Right renal cortex interstitium (tissue), 3 donors: ENCODE data around the gene FARP1. TPM values are rescaled to one million over a fixed set of nuclear protein-coding genes. Genes with fewer than 3 reads are reported as not detected.

Source experiments
- DNase-seq, 3 donors: peaks; one replicate each; pipeline ENCODE4 v3.0.0-alpha.2; 2013; ENCODE audit warnings: low read depth in 3 of 3, low spot score in 2 of 3
- polyA plus RNA-seq, 3 donors: library from polyadenylated mRNA; unstranded; fragments of 120-200 nt; gene quantifications; one replicate each; pipeline ENCODE4 v1.2.1, GENCODE V29; 2013; ENCODE audit not compliant: insufficient read length in 3 of 3

FARP1 gene
- polyA plus RNA-seq, 3 donors, result 256 to 276 (median 265) TPM

DNA sequence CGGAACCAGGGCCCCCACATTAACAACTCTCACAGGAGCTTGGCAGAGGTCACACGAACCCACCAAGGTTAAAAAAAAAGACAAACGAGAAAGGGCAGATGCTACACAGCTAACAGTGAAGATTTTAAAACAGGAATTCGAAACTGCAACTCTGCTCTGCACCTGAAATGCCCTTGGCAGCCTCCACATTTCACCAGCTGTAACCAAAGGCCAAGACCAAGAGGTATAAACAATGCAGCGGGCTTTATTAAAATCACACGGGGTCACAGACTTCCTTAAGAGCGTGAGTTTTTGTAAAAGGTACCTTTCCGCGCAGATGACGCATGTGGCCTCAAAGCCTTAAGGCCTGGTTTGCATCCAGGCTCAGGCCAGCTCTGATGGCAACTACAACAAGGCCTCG lies 345.8 kb downstream of the FARP1 start:
- DNase-seq, result no peak

DNA sequence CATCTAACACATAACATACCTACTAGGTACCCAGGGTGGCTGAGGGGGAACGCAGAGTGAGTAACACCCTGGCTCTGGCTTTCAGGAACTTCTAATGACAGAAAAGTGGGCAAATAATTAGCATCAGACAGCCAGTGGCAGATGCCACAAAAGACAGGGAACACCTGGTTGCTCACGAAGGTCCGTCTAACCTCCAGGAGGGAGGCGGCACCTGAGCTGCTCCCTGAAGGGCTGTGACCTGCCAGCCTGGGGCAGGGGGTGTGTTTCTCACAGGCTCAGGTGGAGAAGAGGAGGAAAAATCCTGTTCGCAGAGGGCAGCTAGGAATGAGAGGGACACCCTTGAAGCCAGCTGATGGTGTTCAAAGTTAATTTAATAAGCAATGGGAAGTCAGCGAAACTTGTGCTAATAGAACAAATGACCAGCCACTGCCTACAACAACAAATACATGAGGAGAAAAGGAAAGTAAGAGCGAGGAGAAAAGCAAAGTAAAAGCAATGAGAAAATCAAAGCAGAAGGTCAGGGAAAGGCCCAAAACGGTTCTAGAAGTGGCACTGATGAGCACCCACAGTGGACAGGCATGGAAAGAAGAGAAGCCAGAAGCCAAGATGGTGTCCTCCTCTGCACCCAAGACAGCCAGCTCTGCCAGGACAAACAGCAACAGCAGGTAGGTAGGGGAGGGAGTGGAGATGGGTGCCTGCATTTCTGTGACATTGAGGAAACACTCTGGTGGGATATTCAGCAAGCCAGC lies 346.7 kb downstream of the FARP1 start:
- no peak for DNase-seq

DNA sequence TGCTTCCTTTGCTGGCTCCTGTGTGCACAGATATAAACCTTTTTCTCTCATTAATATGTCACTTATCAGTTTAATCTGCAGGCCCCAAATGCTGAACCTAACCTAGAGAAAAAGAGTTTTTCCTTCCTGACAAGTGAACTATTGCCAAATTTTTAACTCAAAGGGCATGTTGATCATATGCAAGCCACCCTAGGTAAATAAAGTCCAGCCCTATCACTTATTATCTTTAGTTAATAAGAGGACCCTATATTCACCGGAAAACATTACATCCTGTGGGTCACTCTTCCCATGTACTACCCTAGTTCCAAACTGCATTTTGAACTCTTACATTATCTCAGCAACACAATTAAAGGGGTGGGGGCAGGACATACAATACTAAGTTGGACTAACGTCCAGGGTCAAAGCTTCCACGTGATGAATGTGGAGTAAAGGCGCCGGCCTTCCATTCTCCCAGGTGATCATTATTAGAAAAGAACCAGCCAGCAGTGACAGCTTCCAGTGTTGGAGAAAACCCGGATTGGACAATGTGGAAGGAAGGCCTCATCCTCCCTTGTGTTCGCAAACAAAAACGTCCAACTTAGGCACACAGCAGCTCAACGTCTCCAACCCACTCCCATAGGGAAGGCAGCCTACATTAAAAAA lies 347.4 kb downstream of the FARP1 start:
- DNase-seq, result no peak

DNA sequence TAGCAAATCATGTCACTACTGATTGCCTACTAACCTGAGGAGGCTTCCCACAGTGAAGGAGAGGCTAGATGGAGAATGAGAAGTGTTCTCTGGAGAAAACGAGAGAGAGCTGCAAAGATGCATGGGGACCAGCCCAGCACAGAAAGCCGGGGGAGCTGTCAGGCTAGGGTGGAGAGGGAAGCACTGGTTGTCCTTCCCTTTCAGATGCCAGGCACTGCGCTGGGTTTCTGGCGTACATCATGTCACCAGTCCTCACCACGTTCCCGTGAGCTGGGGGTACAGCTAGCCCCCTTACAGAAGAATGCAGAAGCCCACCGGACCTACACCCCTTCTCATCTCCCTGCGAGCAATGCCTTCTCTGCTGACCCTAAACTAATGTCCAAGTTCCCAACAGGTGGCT lies 348.0 kb downstream of the FARP1 start:
- no peak for DNase-seq

DNA sequence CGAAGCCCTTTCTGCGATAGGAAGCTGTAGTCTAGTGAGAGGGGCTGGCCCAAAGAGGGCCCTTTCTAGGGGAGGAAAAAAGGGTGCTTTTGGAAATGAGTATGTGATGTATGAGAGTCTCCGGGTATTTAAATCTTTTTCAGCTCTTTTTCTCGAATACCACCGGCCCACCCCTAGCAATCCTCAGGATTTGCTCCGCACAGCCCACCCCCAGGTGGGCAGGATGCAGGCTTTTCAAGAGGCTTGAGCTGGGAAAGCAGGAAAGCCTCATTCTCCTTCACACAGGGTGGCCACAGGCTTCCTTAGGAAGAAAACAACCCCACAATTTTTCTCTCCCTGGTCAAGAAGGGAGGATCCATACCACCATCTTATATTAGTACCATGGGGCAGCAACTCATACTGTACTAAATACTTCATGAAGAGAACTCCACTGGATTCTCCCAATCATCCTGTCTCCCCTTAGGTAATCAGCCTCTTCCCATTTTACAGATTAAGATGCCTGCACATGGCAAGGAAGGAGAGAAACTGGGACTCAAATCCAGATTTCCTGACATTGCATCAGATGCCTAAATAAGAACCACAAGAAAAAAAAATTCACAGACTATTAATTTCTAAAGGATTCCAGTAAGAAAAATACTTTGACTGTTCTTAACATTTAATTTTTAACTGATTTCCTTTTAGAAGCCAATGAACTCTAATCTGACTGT lies 349.6 kb downstream of the FARP1 start:
- no peak for DNase-seq

DNA sequence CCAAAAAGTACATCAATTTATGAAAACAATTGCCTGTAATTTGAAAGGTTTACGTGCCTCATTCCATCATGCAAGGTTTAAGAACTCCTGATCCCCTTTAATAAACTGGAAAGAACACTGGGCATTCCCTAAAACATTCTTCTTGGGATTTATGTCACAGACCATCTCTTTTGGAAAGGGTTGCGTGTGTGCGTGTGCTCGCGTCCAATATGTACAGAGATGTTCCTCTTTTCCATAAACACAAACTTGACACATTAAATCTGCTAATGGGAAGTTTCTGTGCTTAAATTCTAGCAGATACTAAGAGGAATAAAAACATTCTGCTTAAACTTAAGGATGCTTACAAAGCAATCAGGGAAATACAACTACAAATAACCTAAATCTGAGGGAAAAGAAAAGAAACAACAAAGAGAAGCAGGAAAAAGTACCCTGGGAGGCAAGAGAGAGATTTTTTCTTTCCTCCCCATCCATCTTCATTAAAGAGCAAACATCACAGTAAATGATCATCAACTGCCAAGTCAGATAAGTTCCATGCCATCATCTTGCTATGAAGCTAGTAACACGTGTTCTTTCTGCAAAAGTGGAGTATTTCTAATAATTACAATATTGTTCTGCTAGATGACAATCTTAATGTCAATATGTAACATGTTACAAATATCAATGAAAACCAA lies 350.3 kb downstream of the FARP1 start:
- no peak for DNase-seq

DNA sequence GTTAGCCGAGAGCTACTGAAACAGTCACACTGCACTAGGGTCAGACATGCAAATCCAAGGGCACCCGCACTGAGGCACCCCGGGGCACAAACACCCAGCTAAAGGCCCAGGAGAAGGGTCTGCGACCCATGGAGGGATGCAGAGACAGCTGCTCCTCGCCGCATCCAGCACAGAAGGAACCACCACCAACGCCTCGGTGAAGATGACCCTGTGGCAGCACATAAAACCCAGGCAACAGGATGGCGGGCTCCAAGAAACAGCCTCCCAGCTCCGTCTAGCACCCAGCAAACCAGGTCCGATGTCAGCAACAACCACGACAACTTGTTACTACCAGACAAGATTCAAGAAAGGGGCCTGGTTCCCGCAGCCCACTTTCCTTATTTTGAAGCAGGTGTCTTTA lies 351.9 kb downstream of the FARP1 start:
- DNase-seq, result no peak

DNA sequence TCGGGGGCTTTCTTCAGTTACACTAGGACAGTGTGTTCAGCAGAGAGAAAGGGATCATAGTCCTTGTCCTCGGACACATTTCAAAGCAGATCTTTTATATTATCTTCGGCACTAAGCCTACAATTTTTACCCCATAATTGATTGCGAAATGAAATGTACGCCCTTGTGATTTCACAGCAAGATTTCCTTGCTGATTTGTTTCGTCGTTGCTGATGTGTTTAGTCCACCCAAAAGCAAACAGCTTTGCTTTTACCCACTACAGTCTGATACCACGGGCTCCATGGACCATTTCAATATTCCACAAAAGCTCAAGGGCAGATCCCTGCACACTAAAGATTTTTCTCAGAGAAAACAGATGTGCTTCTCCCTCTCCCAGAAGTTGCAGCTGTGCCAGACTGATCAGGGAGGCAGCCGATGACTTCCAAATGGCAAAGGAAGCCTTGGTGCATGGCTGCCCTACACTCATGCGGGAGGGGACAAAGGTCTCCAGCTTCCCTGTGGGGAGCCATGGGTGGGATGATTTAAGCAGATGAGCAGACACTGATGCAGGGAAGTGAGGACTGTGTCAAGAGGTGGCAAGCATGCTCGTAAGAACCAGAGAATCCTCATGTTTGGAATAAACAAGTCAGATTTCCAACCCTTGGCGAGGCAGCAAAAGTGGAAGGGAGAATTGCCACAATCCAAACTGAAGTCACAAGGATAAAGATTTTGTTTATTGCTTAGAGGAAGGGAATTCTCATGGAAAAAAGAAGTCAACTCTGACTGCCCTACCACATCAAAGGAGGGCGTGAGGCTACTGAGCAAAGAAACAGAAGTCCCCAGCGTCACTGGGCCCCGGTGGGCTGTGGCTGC lies 353.0 kb downstream of the FARP1 start:
- DNase-seq, result no peak

DNA sequence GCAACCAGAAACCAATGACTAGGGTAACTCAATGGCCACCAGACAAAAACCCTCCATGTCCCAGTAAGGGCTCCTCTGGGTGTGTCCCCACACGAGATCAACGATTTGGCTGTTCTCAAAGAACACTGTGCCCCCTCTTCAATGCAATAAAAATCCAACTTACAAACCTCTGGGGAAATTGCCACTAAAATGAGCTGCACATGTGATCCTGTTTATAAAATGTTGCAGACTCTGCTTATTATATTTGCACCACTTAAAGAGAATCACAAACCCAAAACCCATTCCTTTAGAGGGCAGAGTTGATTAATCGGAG lies 353.5 kb downstream of the FARP1 start:
- DNase-seq, result no peak

DNA sequence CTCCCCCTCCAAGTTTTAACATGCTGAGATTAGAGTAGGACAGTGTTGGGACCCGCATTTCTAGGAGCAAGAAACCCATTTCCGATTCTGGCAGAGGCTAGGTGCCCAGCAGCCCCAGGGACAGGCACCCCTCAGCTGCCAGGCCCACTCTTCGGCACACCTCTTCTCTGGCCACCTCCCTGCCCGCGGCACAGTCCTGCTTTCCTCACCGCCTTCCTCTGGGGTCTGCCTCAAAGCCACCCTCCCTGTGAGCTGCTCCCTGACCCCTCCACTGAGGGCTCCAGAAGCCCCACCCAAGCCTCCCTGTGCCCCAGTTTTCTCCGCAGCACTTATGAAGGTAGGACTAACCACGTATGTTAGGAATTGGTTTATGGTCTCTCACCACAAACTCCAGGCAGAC lies 354.1 kb downstream of the FARP1 start:
- DNase-seq, result no peak

DNA sequence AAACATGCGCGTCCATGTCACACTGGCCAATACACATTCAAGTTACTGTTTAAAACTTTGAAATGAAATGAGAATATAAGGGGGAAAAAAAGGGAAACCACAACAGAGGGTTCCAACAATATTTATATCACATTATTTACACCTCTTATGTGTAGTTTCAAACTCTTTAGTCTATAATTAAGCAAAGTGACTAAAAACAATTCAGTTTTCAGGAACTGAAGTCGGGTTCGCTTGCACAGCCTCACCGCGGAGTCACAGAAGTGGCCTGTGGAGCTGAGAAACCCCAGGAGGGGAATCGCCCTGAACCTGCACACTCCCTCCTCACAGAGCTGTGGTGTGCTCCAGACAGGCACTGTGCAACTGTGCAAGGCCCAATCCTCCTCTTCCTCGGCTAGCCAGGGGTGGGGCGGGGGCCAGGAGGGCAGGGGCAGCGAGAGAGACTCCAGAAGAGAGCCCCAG lies 358.1 kb downstream of the FARP1 start:
- no peak for DNase-seq

DNA sequence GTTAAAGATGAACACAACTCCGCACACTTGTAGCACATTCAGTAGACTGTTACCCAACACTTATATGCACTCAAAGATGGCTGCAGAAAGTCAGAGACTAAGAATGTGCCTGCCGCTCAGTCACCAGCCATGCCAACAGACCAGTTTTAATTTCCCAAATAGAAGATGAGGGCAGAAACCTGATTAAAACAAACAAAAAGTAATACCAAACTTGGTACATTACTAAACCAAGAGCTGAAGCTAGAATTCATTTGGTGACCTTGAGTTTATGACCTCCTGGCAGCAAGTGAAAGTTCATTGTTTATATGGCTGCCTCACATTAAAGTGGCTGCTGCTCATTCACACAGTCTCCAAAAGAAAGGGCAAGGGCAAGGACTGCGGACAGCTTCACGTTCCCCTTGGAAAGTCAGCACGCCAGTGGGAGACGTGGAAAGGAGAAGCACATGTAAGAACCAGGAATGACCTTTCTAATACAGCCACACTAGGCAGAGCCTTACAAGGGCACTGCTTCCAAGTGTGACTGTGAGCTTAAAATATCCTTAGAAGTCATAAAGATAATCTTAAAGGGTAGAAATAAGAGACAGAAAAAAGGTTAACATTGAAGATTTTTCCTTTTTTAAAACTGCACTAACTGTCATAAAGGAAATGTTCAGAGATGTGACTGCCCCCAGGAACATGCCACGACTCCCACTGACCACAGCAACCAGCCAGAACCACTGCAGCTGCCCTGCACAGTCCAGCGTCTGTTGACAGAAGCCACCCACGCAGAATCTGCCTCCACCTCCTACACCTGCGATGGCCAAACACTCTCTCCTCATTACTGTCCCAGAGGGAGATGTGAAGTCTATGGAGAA lies 360.5 kb downstream of the FARP1 start:
- DNase-seq, result no peak

DNA sequence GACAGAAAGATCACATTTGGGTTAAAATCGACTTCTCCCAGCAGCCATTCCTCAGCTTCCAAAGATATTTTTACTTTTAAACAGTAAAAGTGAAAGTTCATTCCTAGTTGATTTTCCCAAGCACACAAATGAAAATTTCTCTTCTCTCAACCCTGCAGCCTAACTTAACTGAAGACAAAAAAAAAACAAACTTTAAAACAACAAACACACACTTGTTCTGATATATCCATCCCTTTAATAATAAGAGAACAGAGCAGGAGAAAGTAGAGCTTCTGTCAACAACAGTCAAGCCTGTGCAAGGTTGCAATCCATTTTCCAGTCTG lies 361.1 kb downstream of the FARP1 start:
- no peak for DNase-seq

DNA sequence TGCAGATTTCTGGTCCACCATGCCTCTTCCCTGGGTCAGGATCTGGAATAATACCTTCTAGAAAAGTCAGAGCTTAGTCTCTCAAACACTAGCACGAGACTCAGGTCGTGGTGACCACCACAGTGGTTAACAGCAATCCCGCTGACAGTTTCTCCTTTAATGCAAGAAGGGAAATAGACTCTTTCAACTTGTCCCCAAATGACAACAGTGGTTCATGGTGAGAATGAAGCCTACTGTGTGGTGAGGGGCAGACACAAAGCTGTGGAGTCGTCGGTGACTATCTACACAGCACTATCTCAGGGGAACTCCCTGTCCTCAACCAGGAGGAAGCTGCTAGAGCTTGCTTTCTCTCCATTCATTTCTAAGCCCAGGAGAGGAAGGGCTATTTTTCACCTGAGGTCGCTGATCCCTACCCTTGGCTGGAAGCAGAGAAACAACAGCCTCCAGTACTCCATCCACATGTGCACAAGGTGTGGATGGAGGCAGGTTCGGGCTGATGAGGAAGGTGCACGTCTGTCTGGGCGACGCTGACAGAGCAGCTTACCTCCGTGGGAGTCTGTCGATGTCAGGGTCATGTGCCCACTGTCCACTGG lies 361.6 kb downstream of the FARP1 start:
- no peak for DNase-seq

Other genes starting within 250 kb of the FARP1 start
- gene IPO5, start 189.4 kb upstream of the FARP1 start, polyA plus RNA-seq, result 100 to 1,000 TPM; 170 to 190 (median 188) TPM
- gene RNF113B, start 34.2 kb downstream of the FARP1 start, polyA plus RNA-seq, result not detected